Right lobe of liver (tissue), 6 donors: ENCODE data around the gene COX17. TPM values are rescaled to one million over a fixed set of nuclear protein-coding genes. Genes with fewer than 3 reads are reported as not detected.

Source experiments
- ATAC-seq, 4 donors: fragments of 200-7000 bp; cut with Tn5 transposase; one replicate each; pipeline ENCODE4 v1.9.1; 2020; ENCODE audit warnings: mild to moderate bottlenecking in 4 of 4, moderate library complexity in 4 of 4
- DNase-seq, 3 donors: peaks; one replicate each; pipeline ENCODE4 v3.0.0-alpha.2; 2020
- H3K27ac ChIP-seq, 3 donors: fragments of 200-600 bp; one replicate each; pipeline ENCODE4 v1.8.0; 2022
- H3K27me3 ChIP-seq, 2 donors: fragments of 200-600 bp; one replicate each; pipeline ENCODE4 v1.8.0; 2022
- H3K36me3 ChIP-seq, 4 donors: fragments of 200-600 bp; sonication (generic) in 1 of 4; one replicate each; pipeline versions ENCODE4 v1.5.1 to v1.8.0; 2017 to 2022; ENCODE audit warnings: control low read depth in 1 of 4
- H3K4me1 ChIP-seq, 4 donors: fragments of 200-600 bp; sonication (generic) in 1 of 4; one replicate each; pipeline versions ENCODE4 v1.5.1 to v1.8.0; 2017 to 2022; ENCODE audit warnings: control low read depth in 1 of 4
- H3K4me3 ChIP-seq, 3 donors: fragments of 200-600 bp; one replicate each; pipeline ENCODE4 v1.8.0; 2022
- H3K9me3 ChIP-seq, 4 donors: fragments of 200-600 bp; sonication (generic) in 1 of 4; one replicate each; pipeline versions ENCODE4 v1.5.1 to v1.8.0; 2017 to 2022; ENCODE audit warnings: control low read depth in 1 of 4
- POLR2A ChIP-seq: fragments of 450-650 bp; IDR thresholded peaks from one replicate; pipeline ENCODE4 v1.6.1; 2017; ENCODE audit warnings: antibody characterized with exemption, mild to moderate bottlenecking
- WGBS: methylation state at CpG from one replicate; pipeline ENCODE4 v1.1.6; 2018; ENCODE audit warnings: low coverage, low lambda C conversion rate; ENCODE audit not compliant: insufficient coverage; ENCODE audit errors: missing lambda C conversion rate; 5-methylcytosine and 5-hydroxymethylcytosine counted together
- intact Hi-C, 2 donors: fragments of 100-400 bp; cut with DNase I; formaldehyde crosslinking; loops; one replicate each; pipeline versions ENCODE4 v1.11.2 to v1.14.1; 2022
- total RNA-seq, 6 experiments: library from RNA; depleted of rRNA in 2 of 6; stranded (reverse); fragments of >200 nt in 2 of 6; fragmentation: NEBNext Ultra II Directional in 3 of 6; extraction: Animal tissue kit (Norgen Biotek cat#: 25700) in 3 of 6; gene quantifications; one replicate each; pipeline versions ENCODE4 v1.1.0 to v1.2.4, GENCODE V29; 2016 to 2023
- TF ChIP-seq, protein P1 (sequence below), 4 donors: fragments of 200-600 bp in 3 of 4; fragments of 450-650 bp in 1 of 4; IDR thresholded peaks; one replicate each; pipeline versions ENCODE4 v1.5.1 to v1.8.0; 2016 to 2022; ENCODE audit warnings: antibody characterized with exemption in 4 of 4, mild to moderate bottlenecking in 2 of 4
- donor health status: DM: no; HTN: yes; CAD: no.
- donor health status: DM: no; HTN: no; CAD: no.
- donor health status: DM: no; HTN: no; CAD: no.
- donor health status: DM: no; HTN: yes; CAD: no.
- donor health status: DM: no; HTN: yes; CAD: no.

COX17 gene
- total RNA-seq, 6 experiments from 2014 or later = 23.9 to 40.8 (median 33.0) TPM

DNA sequence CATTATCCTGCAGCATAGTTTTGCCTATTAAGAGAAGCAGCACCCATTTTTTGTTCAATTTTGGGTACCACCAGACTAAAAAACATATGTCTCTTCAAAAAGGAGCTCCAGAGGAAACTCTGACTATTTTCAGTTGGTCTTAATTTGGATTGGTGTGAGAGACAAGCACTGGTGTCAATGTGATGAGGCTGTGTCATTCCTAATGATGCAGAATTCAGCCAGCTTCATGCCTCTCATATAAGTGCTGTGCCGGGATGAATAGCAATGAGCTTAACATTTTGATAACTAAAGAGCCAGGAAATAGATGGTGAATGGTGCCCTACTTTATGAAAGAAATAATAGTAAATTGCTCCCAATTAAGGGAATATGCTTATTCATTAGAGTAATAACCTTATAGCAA, 32.7 kb downstream of the COX17 start:
- Histone ChIP-seq H3K27me3 (no peaks in the 10 kb centered on the region), H3K4me3 (no peak overlapping the region), H3K4me1 (peaks cover 0 to 8% (median 1%) of the 10 kb centered on the region in 4 donors), H3K27ac (no peak overlapping the region), H3K36me3 (no peaks in the 10 kb centered on the region), H3K9me3 (no peaks in the 10 kb centered on the region)
- 100% methylated on average over 1 of the region's 1 CpG for WGBS
- no peak for DNase-seq
- no peak for ATAC-seq
- TF ChIP-seq, protein P1, sequence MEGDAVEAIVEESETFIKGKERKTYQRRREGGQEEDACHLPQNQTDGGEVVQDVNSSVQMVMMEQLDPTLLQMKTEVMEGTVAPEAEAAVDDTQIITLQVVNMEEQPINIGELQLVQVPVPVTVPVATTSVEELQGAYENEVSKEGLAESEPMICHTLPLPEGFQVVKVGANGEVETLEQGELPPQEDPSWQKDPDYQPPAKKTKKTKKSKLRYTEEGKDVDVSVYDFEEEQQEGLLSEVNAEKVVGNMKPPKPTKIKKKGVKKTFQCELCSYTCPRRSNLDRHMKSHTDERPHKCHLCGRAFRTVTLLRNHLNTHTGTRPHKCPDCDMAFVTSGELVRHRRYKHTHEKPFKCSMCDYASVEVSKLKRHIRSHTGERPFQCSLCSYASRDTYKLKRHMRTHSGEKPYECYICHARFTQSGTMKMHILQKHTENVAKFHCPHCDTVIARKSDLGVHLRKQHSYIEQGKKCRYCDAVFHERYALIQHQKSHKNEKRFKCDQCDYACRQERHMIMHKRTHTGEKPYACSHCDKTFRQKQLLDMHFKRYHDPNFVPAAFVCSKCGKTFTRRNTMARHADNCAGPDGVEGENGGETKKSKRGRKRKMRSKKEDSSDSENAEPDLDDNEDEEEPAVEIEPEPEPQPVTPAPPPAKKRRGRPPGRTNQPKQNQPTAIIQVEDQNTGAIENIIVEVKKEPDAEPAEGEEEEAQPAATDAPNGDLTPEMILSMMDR (IDR thresholded peaks at IDR 0.05) = no peak
- TF ChIP-seq POLR2A = no peak
- intact Hi-C loops = no loop called here

DNA sequence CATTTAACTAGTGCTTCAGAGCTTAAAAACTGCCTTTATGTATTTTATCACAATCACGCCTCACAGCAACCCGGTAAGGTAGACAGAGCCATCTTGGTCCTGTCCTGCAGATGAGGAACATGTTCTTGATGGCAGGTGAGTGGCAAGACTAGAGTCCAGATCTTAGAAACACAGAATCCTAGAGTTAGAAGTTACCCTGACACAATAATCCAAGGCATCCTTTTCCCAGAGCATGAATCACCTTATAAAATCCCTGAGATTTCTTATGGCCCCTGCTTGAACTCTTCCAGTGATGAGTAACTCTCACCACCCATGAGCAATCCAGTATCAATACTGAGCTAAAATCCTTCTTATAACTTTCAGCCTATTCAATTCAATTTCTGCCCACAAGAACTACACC, 33.7 kb downstream of the COX17 start:
- no peak overlapping the region for H3K4me3 ChIP-seq
- H3K9me3 ChIP-seq = no peaks in the 10 kb centered on the region
- ATAC-seq (no peak), DNase-seq (no peak)
- H3K27me3 ChIP-seq = no peaks in the 10 kb centered on the region
- no peaks in the 10 kb centered on the region for H3K36me3 ChIP-seq
- peaks cover 0 to 8% (median 1%) of the 10 kb centered on the region in 4 donors for H3K4me1 ChIP-seq
- WGBS = 94% methylated on average over 2 of the region's 2 CpGs
- H3K27ac ChIP-seq = no peak overlapping the region
- TF ChIP-seq, protein P1 (IDR thresholded peaks at IDR 0.05) = no peak
- TF ChIP-seq POLR2A = no peak
- intact Hi-C loops = no loop called here

DNA sequence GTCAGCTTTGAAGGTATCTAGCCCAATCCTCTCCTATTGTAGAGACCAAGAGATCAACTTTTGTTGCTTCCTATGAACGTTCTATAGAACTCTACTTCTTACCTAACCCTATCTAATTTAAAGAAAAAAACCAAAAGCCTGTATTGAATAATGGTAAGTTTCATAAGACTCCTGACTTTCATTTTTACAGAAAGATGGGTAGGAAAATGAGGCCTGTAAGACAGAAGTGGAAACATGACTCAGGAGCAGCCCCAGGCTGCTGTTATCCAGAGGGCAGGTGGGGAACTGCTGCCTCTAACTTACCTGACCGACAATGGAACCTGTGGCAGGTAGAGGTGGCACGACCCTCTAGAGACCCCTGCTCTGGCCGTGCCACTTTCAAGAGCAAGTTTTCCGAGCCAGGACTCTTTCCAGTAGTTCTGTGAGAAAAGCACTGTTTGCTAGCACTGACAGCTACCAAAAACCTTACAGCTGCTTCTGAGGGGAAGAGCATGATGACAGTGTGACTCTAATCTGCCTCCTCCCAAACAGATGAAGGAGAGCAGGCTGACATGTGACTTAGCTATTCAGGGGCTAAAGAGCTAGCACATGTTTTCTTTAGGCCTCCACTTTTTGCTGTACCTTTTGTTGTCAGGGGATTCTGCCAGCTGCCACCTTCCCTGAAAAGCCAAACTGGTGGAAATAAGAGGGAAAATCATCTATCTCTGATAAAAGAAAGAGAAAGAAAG, 34.3 kb downstream of the COX17 start:
- Histone ChIP-seq H3K4me3 (no peak overlapping the region), H3K9me3 (no peaks in the 10 kb centered on the region), H3K27me3 (no peaks in the 10 kb centered on the region), H3K36me3 (no peaks in the 10 kb centered on the region), H3K27ac (no peak overlapping the region), H3K4me1 (peaks cover 0 to 8% (median 1%) of the 10 kb centered on the region in 4 donors)
- TF ChIP-seq, protein P1 (IDR thresholded peaks at IDR 0.05) = no peak
- TF ChIP-seq POLR2A = no peak
- DNase-seq (no peak), ATAC-seq (no peak)
- intact Hi-C loops = no loop called here
- WGBS = 84% methylated on average over 3 of the region's 5 CpGs

DNA sequence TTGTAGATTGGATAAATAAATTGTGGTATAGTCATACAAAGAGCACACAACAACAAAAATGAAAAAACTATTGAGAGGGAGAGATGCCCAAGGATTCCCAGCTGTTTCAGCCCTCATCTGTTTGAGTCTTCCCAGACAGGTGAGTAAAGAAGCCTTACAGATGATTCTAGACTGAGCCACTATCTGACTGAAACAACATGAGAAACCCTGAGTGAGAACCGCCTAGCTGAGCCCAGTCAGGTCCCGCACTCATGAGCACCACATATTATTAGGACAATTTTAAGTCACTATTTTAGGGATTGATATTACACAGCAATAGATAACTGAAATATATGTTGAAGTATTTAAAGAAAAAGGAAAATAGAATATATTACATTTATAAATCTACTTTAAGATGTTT, 35.8 kb downstream of the COX17 start:
- TF ChIP-seq POLR2A = no peak
- TF ChIP-seq, protein P1 (IDR thresholded peaks at IDR 0.05) = no peak
- H3K4me3 ChIP-seq = no peak overlapping the region
- DNase-seq (no peak), ATAC-seq (no peak)
- WGBS = 93% methylated on average over 2 of the region's 2 CpGs
- no peak overlapping the region for H3K27ac ChIP-seq
- intact Hi-C loops = no loop called here
- peaks cover 0 to 8% (median 1%) of the 10 kb centered on the region in 4 donors for H3K4me1 ChIP-seq
- no peaks in the 10 kb centered on the region for H3K36me3 ChIP-seq
- no peaks in the 10 kb centered on the region for H3K27me3 ChIP-seq
- H3K9me3 ChIP-seq = no peaks in the 10 kb centered on the region
